GM12875 (cell line): ENCODE data around the gene ATG2B.
"Not testable (repeated sequence)": the region's sequence is repeated elsewhere in the genome, so short reads cannot be mapped to it uniquely, and the experiment has no call there.

Experiments
- H3K4me3 ChIP-seq: one replicate; pipeline ENCODE4 v1.5.1; 2011; ENCODE audit warnings: low read depth, low read length, control low read depth
- CTCF ChIP-seq: IDR thresholded peaks from 2 replicates; pipeline ENCODE4 v1.5.1; 2011; ENCODE audit warnings: low read depth, mild to moderate bottlenecking, control low read depth, inconsistent platforms, low read length, moderate library complexity, borderline replicate concordance; ENCODE audit not compliant: insufficient read depth

Gene ATG2B

GRCh38 chr14:96245710-96246538 is 117.2 kb downstream of the ATG2B start:
- TF ChIP-seq CTCF, result no peak
- no peak overlapping the region for H3K4me3 ChIP-seq

- not testable (repeated sequence) for H3K4me3 ChIP-seq
Measured at GRCh38 chr14:96245074-96245473, 118.1 kb downstream of the ATG2B start.

GRCh38 chr14:96243785-96244184 is 119.4 kb downstream of the ATG2B start:
- no peak overlapping the region for H3K4me3 ChIP-seq
- no peak for TF ChIP-seq CTCF

- no peak overlapping the region for H3K4me3 ChIP-seq
- TF ChIP-seq CTCF, result no peak
Measured at GRCh38 chr14:96242126-96242525, 121.0 kb downstream of the ATG2B start.

- no peak overlapping the region for H3K4me3 ChIP-seq
- TF ChIP-seq CTCF, result no peak
Measured at GRCh38 chr14:96240641-96241040, 122.5 kb downstream of the ATG2B start.

- TF ChIP-seq CTCF, result no peak
- H3K4me3 ChIP-seq, result no peak overlapping the region
Measured at GRCh38 chr14:96239711-96240141, 123.4 kb downstream of the ATG2B start.

GRCh38 chr14:96238676-96239265 is 124.4 kb downstream of the ATG2B start:
- TF ChIP-seq CTCF, result no peak
- no peak overlapping the region for H3K4me3 ChIP-seq
